Left ventricle myocardium inferior (tissue), 1 donor: ENCODE data around the gene ATXN1. TPM values are rescaled to one million over a fixed set of nuclear protein-coding genes. Genes with fewer than 3 reads are reported as not detected.

ENCODE experiments used
- DNase-seq: peaks from one replicate; pipeline ENCODE4 v3.0.0-alpha.2; 2020
- H3K27ac ChIP-seq: fragments of 200-600 bp; replicated peaks from 2 replicates; pipeline ENCODE4 v1.8.0; 2021
- H3K27me3 ChIP-seq: fragments of 200-600 bp; 2 replicates; pipeline ENCODE4 v1.8.0; 2021; ENCODE audit warnings: low read depth
- H3K36me3 ChIP-seq: fragments of 200-600 bp; 2 replicates; pipeline ENCODE4 v1.8.0; 2021
- H3K4me1 ChIP-seq: fragments of 200-600 bp; 2 replicates; pipeline ENCODE4 v1.8.0; 2021
- H3K4me3 ChIP-seq: fragments of 200-600 bp; 2 replicates; pipeline ENCODE4 v1.8.0; 2021; ENCODE audit warnings: mild to moderate bottlenecking, moderate library complexity
- H3K9me3 ChIP-seq: fragments of 200-600 bp; replicated peaks from 2 replicates; pipeline ENCODE4 v1.8.0; 2021
- intact Hi-C: fragments of 100-400 bp; cut with micrococcal nuclease; formaldehyde crosslinking; loops from one replicate; pipeline ENCODE4 v1.11.0; 2022
- total RNA-seq: library from RNA; stranded (reverse); fragmentation: NEBNext Ultra II Directional; extraction: Animal tissue kit (Norgen Biotek cat#: 25700); gene quantifications from one replicate; pipeline ENCODE4 v1.2.1, GENCODE V29; 2021
- TF ChIP-seq, protein P1 (sequence below): fragments of 200-600 bp; IDR thresholded peaks from 2 replicates; pipeline ENCODE4 v1.8.0; 2021; ENCODE audit warnings: antibody characterized with exemption, mild to moderate bottlenecking, borderline replicate concordance
- donor health status: DM: no; HTN: yes; CAD: no; lungs with severe emphysema.

ATXN1 gene
- total RNA-seq, 1 donor from 2014 or later, result 41.5 TPM

GRCh38 chr6:16278750-16279149 is 482.5 kb downstream of the ATXN1 start:
- intact Hi-C loops, result no loop called here
- no peak overlapping the region for H3K4me3 ChIP-seq
- no peaks in the 10 kb centered on the region for H3K27me3 ChIP-seq
- TF ChIP-seq, protein P1, sequence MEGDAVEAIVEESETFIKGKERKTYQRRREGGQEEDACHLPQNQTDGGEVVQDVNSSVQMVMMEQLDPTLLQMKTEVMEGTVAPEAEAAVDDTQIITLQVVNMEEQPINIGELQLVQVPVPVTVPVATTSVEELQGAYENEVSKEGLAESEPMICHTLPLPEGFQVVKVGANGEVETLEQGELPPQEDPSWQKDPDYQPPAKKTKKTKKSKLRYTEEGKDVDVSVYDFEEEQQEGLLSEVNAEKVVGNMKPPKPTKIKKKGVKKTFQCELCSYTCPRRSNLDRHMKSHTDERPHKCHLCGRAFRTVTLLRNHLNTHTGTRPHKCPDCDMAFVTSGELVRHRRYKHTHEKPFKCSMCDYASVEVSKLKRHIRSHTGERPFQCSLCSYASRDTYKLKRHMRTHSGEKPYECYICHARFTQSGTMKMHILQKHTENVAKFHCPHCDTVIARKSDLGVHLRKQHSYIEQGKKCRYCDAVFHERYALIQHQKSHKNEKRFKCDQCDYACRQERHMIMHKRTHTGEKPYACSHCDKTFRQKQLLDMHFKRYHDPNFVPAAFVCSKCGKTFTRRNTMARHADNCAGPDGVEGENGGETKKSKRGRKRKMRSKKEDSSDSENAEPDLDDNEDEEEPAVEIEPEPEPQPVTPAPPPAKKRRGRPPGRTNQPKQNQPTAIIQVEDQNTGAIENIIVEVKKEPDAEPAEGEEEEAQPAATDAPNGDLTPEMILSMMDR, result no peak
- H3K4me1 ChIP-seq, result peaks cover 20% of the 10 kb centered on the region
- H3K27ac ChIP-seq, result peak overlapping the region; percentile 85
- H3K36me3 ChIP-seq, result peaks cover 40% of the 10 kb centered on the region
- no peaks in the 10 kb centered on the region for H3K9me3 ChIP-seq
- DNase-seq, result no peak

DNA sequence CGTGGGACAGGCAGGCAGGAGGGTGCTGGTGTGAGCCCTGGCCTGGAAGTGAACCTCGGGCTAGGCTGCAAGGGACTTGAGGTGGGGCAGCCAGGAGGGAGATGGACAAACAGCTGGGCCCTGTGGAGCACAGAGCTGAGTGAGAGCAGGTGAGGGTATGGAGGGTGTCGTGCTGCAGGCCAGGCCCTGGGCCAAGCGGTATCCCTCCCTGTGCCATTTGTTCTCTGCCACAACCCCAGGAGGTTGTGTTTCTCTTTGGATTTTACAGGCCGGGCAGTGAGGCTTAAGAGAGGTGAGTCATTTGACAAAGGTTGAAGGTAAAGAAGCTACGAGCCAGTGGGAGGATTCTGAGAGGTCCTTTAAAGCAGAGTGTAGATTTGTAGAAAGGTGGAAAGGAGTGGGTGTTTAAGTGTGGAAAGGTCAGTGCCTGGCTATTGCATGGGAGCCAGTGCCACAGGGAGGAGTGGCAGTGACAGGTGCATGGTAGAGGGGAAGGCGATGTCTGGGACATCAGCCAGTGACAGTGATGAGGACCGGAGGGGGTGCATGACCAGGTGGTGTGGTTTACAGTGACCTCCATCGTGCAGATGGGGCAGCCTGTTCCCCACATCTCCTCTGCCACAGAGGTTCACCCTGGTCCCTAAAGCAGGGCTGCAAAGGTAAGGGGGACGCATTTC is 483.1 kb downstream of the ATXN1 start:
- DNase-seq, result no peak
- peaks cover 25% of the 10 kb centered on the region for H3K4me1 ChIP-seq
- intact Hi-C loops, result no loop called here
- H3K4me3 ChIP-seq, result peak overlapping the region; percentile 36
- peak overlapping the region; percentile 85 for H3K27ac ChIP-seq
- H3K9me3 ChIP-seq, result no peaks in the 10 kb centered on the region
- no peaks in the 10 kb centered on the region for H3K27me3 ChIP-seq
- TF ChIP-seq, protein P1, result no peak
- peaks cover 40% of the 10 kb centered on the region for H3K36me3 ChIP-seq

DNA sequence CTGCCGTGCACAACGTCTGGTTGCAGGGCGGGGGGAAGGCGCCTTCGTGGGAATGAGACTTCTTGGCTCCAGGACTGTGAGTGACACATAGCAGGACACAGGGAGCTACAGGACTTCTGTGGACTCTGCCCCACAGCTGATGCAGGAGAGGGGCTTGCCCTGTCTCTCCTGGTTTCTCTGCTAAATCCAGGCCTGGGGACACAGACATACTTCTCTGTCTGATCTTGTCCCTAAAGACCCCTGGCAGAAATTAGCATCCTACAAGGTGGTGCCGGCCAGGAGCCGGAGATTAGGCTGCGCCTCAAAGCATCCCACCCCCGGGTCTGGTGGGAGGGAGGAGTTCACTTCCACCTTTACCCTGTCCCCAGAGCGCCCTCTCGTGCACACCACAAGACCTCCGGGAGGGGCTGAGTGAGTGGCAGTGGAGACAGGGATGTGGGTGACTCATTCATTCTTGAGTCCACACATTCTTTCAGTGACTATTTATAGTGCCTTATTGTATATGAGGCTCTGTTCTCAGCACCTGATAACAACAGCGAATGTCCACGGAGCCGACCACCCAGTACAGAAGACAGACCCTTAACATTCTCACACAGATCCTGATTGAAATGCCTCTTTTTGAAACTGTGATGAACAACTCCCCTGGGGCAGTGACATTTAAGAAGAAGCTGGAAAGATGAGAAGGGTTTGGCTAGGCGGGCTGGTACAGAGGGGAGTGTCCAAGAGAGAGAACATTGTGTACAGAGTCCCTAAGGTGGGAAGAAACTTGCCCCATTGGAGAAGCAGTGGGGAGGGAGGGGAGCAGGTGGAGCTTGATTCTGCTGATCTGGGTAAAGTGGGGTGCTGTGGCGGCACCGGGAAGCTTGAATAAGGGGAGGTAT is 483.9 kb downstream of the ATXN1 start:
- DNase-seq, result peak; percentile 69
- Histone ChIP-seq H3K27me3 (no peaks in the 10 kb centered on the region), H3K9me3 (no peaks in the 10 kb centered on the region), H3K4me1 (peaks cover 31% of the 10 kb centered on the region), H3K4me3 (peak overlapping the region; percentile 36), H3K27ac (peak overlapping the region; percentile 85), H3K36me3 (peaks cover 40% of the 10 kb centered on the region)
- intact Hi-C loops, result no loop called here
- TF ChIP-seq, protein P1, result peak; percentile 50

GRCh38 chr6:16274885-16275589 is 486.2 kb downstream of the ATXN1 start:
- TF ChIP-seq, protein P1, result no peak
- Histone ChIP-seq H3K27me3 (no peaks in the 10 kb centered on the region), H3K4me1 (peaks cover 31% of the 10 kb centered on the region), H3K36me3 (peaks cover 29% of the 10 kb centered on the region), H3K4me3 (no peak overlapping the region), H3K27ac (no peak overlapping the region), H3K9me3 (no peaks in the 10 kb centered on the region)
- intact Hi-C loops, result no loop called here
- no peak for DNase-seq

DNA sequence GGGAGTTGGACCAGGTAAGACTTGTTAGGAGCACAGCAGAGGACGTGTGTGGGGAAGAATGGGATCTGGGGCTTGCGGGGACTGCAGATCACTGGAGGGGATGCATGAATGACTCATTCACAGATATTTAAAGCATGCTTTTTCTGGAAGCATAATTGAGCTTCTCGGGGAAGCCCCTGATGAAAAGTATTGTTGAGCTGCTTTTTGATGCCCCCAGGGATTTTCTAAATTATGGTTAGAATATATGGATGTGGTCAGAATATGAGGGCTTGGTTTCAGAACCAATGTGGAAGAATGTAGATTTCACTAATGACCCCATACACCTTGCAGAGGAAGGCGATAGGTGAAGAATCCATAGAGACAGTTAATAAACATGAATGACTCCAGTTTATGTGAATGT is 486.8 kb downstream of the ATXN1 start:
- DNase-seq, result no peak
- peaks cover 27% of the 10 kb centered on the region for H3K36me3 ChIP-seq
- H3K27ac ChIP-seq, result no peak overlapping the region
- no peaks in the 10 kb centered on the region for H3K9me3 ChIP-seq
- intact Hi-C loops, result no loop called here
- TF ChIP-seq, protein P1, result no peak
- H3K4me1 ChIP-seq, result peaks cover 31% of the 10 kb centered on the region
- no peaks in the 10 kb centered on the region for H3K27me3 ChIP-seq
- no peak overlapping the region for H3K4me3 ChIP-seq
